ENCODE measurements around the gene MRFAP1L1.

GRCh38 chr4:6716958-6717655, 7.4 kb upstream of the MRFAP1L1 start:
- TF ChIP-seq GABPA (IDR thresholded peaks at IDR 0.05 in 1 of 2, conservative IDR thresholded peaks at IDR 0.05 in 1 of 2), result no peak
- TF ChIP-seq RAD21 (IDR thresholded peaks at IDR 0.05), result no peak
- no peak for TF ChIP-seq CTCF (IDR thresholded peaks at IDR 0.05; ENCODE audit: low read depth, low read length, missing input control)
- no peak for TF ChIP-seq ZBTB33 (IDR thresholded peaks at IDR 0.05)
- TF ChIP-seq MAX (IDR thresholded peaks at IDR 0.05), result no peak
- TF ChIP-seq JUND (IDR thresholded peaks at IDR 0.05), result no peak
- TF ChIP-seq EGR1 (IDR thresholded peaks at IDR 0.05; ENCODE audit: low read depth in 2 of 2), result no peak
